HepG2 (cell line): ENCODE data around the gene TMEM129. TPM values are rescaled to one million over a fixed set of nuclear protein-coding genes. Genes with fewer than 3 reads are reported as not detected.

ENCODE experiments used
- CREM ChIP-seq, 2 experiments: sonication (generic) in 1 of 2; formaldehyde crosslinking in 1 of 2; IDR thresholded peaks; 2 replicates each; pipeline versions ENCODE4 v1.4.0 to v1.6.1; 2016 to 2020; ENCODE audit warnings: antibody characterized with exemption in 1 of 2, mild to moderate bottlenecking in 1 of 2, missing genetic modification reagents in 1 of 2
- GATA4 ChIP-seq: sonication (generic); IDR thresholded peaks from 2 replicates; pipeline ENCODE4 v1.6.1; 2016; ENCODE audit warnings: antibody characterized with exemption, low read depth, borderline replicate concordance
- GZF1 ChIP-seq: sonication (generic); formaldehyde crosslinking; IDR thresholded peaks from 2 replicates; pipeline ENCODE4 v1.5.1; 2020; ENCODE audit warnings: mild to moderate bottlenecking, missing genetic modification reagents
- IRF9 ChIP-seq: sonication (generic); formaldehyde crosslinking; IDR thresholded peaks from 2 replicates; pipeline ENCODE4 v1.8.0; 2022; ENCODE audit warnings: missing genetic modification reagents, mild to moderate bottlenecking, borderline replicate concordance
- JDP2 ChIP-seq: sonication (generic); formaldehyde crosslinking; IDR thresholded peaks from 2 replicates; pipeline ENCODE4 v1.8.1; 2022; ENCODE audit warnings: missing genetic modification reagents, borderline replicate concordance
- MBD4 ChIP-seq: IDR thresholded peaks from 2 replicates; pipeline ENCODE4 v1.6.1; 2012; ENCODE audit warnings: low read length, inconsistent platforms, borderline replicate concordance
- PAXIP1 ChIP-seq: sonication (generic); formaldehyde crosslinking; conservative IDR thresholded peaks from 2 replicates; pipeline ENCODE4 v1.4.0; 2020; ENCODE audit warnings: mild to moderate bottlenecking, missing genetic modification reagents, moderate library complexity
- REPIN1 ChIP-seq: sonication (generic); formaldehyde crosslinking; IDR thresholded peaks from 2 replicates; pipeline ENCODE4 v1.8.0; 2022; ENCODE audit warnings: missing genetic modification reagents, low read depth, mild to moderate bottlenecking, borderline replicate concordance
- ZNF407 ChIP-seq: sonication (generic); formaldehyde crosslinking; IDR thresholded peaks from one replicate; pipeline ENCODE4 v1.5.1; 2020; ENCODE audit warnings: mild to moderate bottlenecking, missing genetic modification reagents; ENCODE audit errors: not compliant biosample characterization
- ZNF431 ChIP-seq: sonication (generic); formaldehyde crosslinking; IDR thresholded peaks from 2 replicates; pipeline ENCODE4 v1.9.0; 2022; ENCODE audit warnings: missing genetic modification reagents, low read depth, mild to moderate bottlenecking, borderline replicate concordance
- ZNF512B ChIP-seq: sonication (generic); formaldehyde crosslinking; IDR thresholded peaks from 2 replicates; pipeline ENCODE4 v1.5.1; 2020; ENCODE audit warnings: missing genetic modification reagents, mild to moderate bottlenecking, borderline replicate concordance
- ZNF543 ChIP-seq: sonication (generic); formaldehyde crosslinking; IDR thresholded peaks from 2 replicates; pipeline ENCODE4 v1.4.0; 2020; ENCODE audit warnings: mild to moderate bottlenecking, missing genetic modification reagents
- polyA plus RNA-seq, 8 experiments: library from polyadenylated mRNA; depleted of rRNA in 3 of 8; stranded (reverse) in 7 of 8; unstranded in 1 of 8; fragments of >200 nt; fragmentation: Illumina TruSeq in 4 of 8; extraction: Trizol in 4 of 8; gene quantifications; 2 replicates each; pipeline versions ENCODE4 v1.2.1 to v1.2.3, GENCODE V29; 2011 to 2016; ENCODE audit warnings: low read depth in 4 of 8, missing spikeins in 1 of 8, mixed read lengths in 1 of 8; ENCODE audit not compliant: insufficient read depth in 1 of 8
- total RNA-seq, 5 experiments: library from RNA; depleted of rRNA; stranded (reverse); fragments of >200 nt; fragmentation: Illumina TruSeq; extraction: Trizol; gene quantifications; 2 replicates each; pipeline ENCODE4 v1.2.3, GENCODE V29; 2016; ENCODE audit warnings: low read depth in 1 of 5

Gene TMEM129
- total and polyA plus RNA-seq, 2 of the 13 experiments (the other 11 are each of a cell fraction or from before 2014, with no cell fraction given): 19.0 to 25.8 TPM

GRCh38 chr4:1748465-1748995, 27.4 kb upstream of the TMEM129 start (continued):
- TF ChIP-seq CREM (IDR thresholded peaks at IDR 0.05): no peak
- no peak for TF ChIP-seq CREM (CRISPR knock-in tag; IDR thresholded peaks at IDR 0.05)
- no peak for TF ChIP-seq MBD4
- no peak for TF ChIP-seq GATA4
- TF ChIP-seq REPIN1 (CRISPR knock-in tag): no peak
- no peak for TF ChIP-seq ZNF407
- TF ChIP-seq GZF1: no peak
- TF ChIP-seq PAXIP1 (CRISPR knock-in tag): 0 out of 2 replicates have a peak, but pooled peaks have one; percentile 18
- TF ChIP-seq ZNF431 (CRISPR knock-in tag): no peak
- TF ChIP-seq ZNF543: no peak
- no peak for TF ChIP-seq ZNF512B
- TF ChIP-seq IRF9 (CRISPR knock-in tag): 0 out of 2 replicates have a peak, but pooled peaks have one; percentile 10
- no peak for TF ChIP-seq JDP2
